MM.1S (cell line): ENCODE results near the gene ZFP36L1.

Experiments used
- DNase-seq: peaks from one replicate; pipeline ENCODE4 v3.0.0-alpha.2; 2015
- H2AFZ ChIP-seq: fragments of 300-600 bp; sonication (generic); 2 replicates; pipeline ENCODE4 v1.6.0; 2016; ENCODE audit warnings: antibody characterized with exemption, low read length
- H3F3A ChIP-seq: fragments of 300-600 bp; sonication (generic); 2 replicates; pipeline ENCODE4 v1.6.1; 2016; ENCODE audit warnings: mild to moderate bottlenecking, antibody characterized with exemption, low read length, moderate library complexity, mixed read lengths; ENCODE audit not compliant: insufficient read depth
- H3K27ac ChIP-seq: fragments of 300-600 bp; sonication (generic); 2 replicates; pipeline ENCODE4 v1.5.1; 2016; ENCODE audit warnings: mild to moderate bottlenecking, low read length
- H3K27me3 ChIP-seq: fragments of 300-600 bp; sonication (generic); replicated peaks from 2 replicates; pipeline ENCODE4 v1.6.0; 2016; ENCODE audit warnings: low read length; ENCODE audit not compliant: insufficient read depth
- H3K36me3 ChIP-seq: fragments of 300-600 bp; sonication (generic); replicated peaks from 2 replicates; pipeline ENCODE4 v1.6.1; 2016; ENCODE audit warnings: mild to moderate bottlenecking, low read length, mixed read lengths; ENCODE audit not compliant: insufficient read depth
- H3K4me1 ChIP-seq: fragments of 300-600 bp; sonication (generic); 2 replicates; pipeline ENCODE4 v1.6.1; 2016; ENCODE audit warnings: low read length, mixed read lengths
- H3K4me2 ChIP-seq: fragments of 300-600 bp; sonication (generic); 2 replicates; pipeline ENCODE4 v1.6.0; 2016; ENCODE audit warnings: low read depth, low read length
- H3K4me3 ChIP-seq: fragments of 300-600 bp; sonication (generic); 2 replicates; pipeline ENCODE4 v1.5.1; 2016; ENCODE audit warnings: low read length, mixed read lengths
- H3K79me2 ChIP-seq: fragments of 300-600 bp; sonication (generic); 2 replicates; pipeline ENCODE4 v1.6.1; 2016; ENCODE audit warnings: mixed run types, low read length, mixed read lengths
- H3K9ac ChIP-seq: fragments of 300-600 bp; sonication (generic); 2 replicates; pipeline ENCODE4 v1.6.1; 2016; ENCODE audit warnings: low read length, mixed read lengths
- H3K9me2 ChIP-seq: fragments of 300-600 bp; sonication (generic); replicated peaks from 2 replicates; pipeline ENCODE4 v1.6.1; 2016; ENCODE audit warnings: mild to moderate bottlenecking, low read length, mixed read lengths; ENCODE audit not compliant: insufficient read depth
- H3K9me3 ChIP-seq: fragments of 300-600 bp; sonication (generic); replicated peaks from 2 replicates; pipeline ENCODE4 v1.6.1; 2016; ENCODE audit warnings: mild to moderate bottlenecking, low read length, mixed read lengths; ENCODE audit not compliant: insufficient read depth
- H4K20me1 ChIP-seq: fragments of 300-600 bp; sonication (generic); 2 replicates; pipeline ENCODE4 v1.6.1; 2016; ENCODE audit warnings: mild to moderate bottlenecking, low read length, moderate library complexity, mixed read lengths; ENCODE audit not compliant: insufficient read depth
- EZH2 ChIP-seq: fragments of 300-600 bp; sonication (generic); optimal IDR thresholded peaks from 2 replicates; pipeline ENCODE3; 2017; ENCODE audit warnings: low read depth, mild to moderate bottlenecking, antibody characterized with exemption, low read length, mixed read lengths
- EZH2phosphoT487 ChIP-seq: fragments of 300-600 bp; sonication (generic); IDR thresholded peaks from 2 replicates; pipeline ENCODE4 v1.6.1; 2018; ENCODE audit warnings: antibody characterized with exemption, low read length
- TF ChIP-seq, protein P1 (sequence below): fragments of 300-600 bp; sonication (generic); IDR thresholded peaks from 2 replicates; pipeline ENCODE4 v1.5.1; 2016; ENCODE audit warnings: antibody characterized with exemption, low read length, mixed read lengths

The ZFP36L1 gene

DNA sequence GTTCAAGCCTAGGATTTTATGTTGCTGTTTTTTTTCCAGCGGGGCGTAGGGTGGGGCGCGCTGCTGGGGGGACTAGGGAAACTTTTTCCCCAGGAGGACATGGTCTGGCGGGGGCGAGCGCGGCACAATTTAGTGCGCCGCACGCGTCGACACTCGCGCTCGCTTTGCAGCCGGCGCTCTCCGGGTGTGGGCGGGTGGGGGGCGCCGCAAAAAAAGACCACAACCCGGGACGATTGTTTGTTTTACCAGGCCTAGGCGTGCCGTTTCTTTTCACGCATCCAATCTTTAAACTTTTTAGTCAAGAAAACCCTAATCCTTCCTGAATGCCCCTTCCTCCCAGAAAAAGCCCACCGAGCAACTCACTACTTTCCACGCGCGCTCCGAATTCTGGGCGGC, 865 bp upstream of the ZFP36L1 start:
- Histone ChIP-seq H3K27ac (peak overlapping the region; percentile 100), H3K4me1 (peaks cover 7% of the 10 kb centered on the region; the same call in 1 of the 2 replicates), H3K9ac (peak overlapping the region; percentile 99), H2AFZ (no peak overlapping the region), H3K36me3 (no peaks in the 10 kb centered on the region), H3K4me3 (peak overlapping the region; percentile 88), H3F3A (peaks cover 21% of the 10 kb centered on the region), H3K27me3 (no peaks in the 10 kb centered on the region), H3K79me2 (peaks cover 30% of the 10 kb centered on the region), H4K20me1 (no peaks in the 10 kb centered on the region), H3K9me2 (no peaks in the 10 kb centered on the region), H3K9me3 (no peaks in the 10 kb centered on the region), H3K4me2 (peak overlapping the region; percentile 76)
- DNase-seq, result peak; percentile 10
- TF ChIP-seq, protein P1, sequence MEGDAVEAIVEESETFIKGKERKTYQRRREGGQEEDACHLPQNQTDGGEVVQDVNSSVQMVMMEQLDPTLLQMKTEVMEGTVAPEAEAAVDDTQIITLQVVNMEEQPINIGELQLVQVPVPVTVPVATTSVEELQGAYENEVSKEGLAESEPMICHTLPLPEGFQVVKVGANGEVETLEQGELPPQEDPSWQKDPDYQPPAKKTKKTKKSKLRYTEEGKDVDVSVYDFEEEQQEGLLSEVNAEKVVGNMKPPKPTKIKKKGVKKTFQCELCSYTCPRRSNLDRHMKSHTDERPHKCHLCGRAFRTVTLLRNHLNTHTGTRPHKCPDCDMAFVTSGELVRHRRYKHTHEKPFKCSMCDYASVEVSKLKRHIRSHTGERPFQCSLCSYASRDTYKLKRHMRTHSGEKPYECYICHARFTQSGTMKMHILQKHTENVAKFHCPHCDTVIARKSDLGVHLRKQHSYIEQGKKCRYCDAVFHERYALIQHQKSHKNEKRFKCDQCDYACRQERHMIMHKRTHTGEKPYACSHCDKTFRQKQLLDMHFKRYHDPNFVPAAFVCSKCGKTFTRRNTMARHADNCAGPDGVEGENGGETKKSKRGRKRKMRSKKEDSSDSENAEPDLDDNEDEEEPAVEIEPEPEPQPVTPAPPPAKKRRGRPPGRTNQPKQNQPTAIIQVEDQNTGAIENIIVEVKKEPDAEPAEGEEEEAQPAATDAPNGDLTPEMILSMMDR, result no peak
- no peak for TF ChIP-seq EZH2
- TF ChIP-seq EZH2phosphoT487, result no peak

DNA sequence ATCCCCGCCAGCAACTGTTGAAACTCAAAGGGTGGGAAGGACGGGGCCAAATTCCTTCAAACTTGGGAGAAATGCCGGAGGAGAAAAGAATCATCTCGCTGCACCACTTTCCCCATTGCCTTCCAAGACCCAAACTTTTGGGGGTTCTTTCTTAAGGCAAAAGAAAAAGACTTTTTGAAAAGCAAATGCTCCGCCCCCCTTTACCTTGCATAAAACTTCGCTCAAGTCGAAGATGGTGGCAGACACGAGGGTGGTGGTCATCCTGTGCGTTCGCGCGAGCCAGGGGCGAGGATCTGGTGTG, 239 bp downstream of the ZFP36L1 start:
- H4K20me1 ChIP-seq, result no peaks in the 10 kb centered on the region
- H3K27me3 ChIP-seq, result no peaks in the 10 kb centered on the region
- H3K4me3 ChIP-seq, result peak overlapping the region; percentile 88
- no peaks in the 10 kb centered on the region for H3K9me2 ChIP-seq
- H3K9me3 ChIP-seq, result no peaks in the 10 kb centered on the region
- TF ChIP-seq EZH2 (no peak), EZH2phosphoT487 (no peak)
- TF ChIP-seq, protein P1, result no peak
- H3K4me2 ChIP-seq, result peak overlapping the region; percentile 27; the same call in 1 of the 2 replicates
- H3K79me2 ChIP-seq, result peaks cover 30% of the 10 kb centered on the region
- peaks cover 21% of the 10 kb centered on the region for H3F3A ChIP-seq
- peak overlapping the region; percentile 99 for H3K9ac ChIP-seq
- H2AFZ ChIP-seq, result no peak overlapping the region
- peak overlapping the region; percentile 100; the same call in 1 of the 2 replicates for H3K27ac ChIP-seq
- no peak for DNase-seq
- peaks cover 7% of the 10 kb centered on the region; the same call in 1 of the 2 replicates for H3K4me1 ChIP-seq
- H3K36me3 ChIP-seq, result no peaks in the 10 kb centered on the region; the same call in 1 of the 2 replicates

DNA sequence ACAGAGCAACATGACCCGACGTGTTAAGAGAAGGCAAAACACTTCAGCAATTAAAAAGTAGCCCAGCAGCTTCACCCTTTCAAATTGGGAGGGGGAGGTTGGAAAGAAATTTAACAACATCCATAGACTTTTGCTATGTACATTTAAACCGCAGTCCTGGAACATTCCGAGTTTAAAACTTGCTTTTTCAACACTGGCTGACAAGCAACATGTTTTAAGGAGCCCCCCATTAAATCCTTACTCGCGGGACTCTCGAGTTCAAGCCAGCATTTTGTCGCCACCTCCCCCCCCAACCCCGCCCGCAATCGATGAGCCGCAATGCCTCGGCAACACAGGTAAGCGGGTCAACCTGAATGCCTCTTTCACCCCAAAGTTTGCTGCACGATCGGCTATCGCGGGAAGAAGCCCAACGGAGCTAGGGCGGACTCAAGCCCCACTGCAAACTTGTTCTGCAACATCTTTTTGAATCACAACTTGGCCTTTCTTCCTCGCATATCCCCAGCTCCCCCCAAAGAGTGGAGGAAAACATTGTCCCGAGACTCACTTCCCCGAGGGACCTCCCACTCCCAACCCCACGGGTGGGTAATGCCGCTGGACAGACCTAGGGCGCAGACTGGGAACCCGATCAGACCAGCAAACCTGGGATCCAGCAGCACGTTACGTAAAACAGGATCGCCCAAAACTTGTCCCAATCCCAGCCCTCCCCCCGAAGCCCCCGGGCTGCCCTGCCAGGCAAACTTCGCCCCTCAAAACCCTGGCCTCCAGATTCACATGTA, 777 bp downstream of the ZFP36L1 start:
- Histone ChIP-seq H4K20me1 (no peaks in the 10 kb centered on the region), H3K4me2 (peak overlapping the region; percentile 81; the same call in 1 of the 2 replicates), H3K9me3 (no peaks in the 10 kb centered on the region), H2AFZ (no peak overlapping the region), H3K4me3 (peak overlapping the region; percentile 88), H3K9ac (peak overlapping the region; percentile 99), H3K27me3 (no peaks in the 10 kb centered on the region), H3K9me2 (no peaks in the 10 kb centered on the region), H3K27ac (peak overlapping the region; percentile 100; the same call in 1 of the 2 replicates), H3K4me1 (peaks cover 7% of the 10 kb centered on the region; the same call in 1 of the 2 replicates), H3K79me2 (peaks cover 30% of the 10 kb centered on the region), H3F3A (peaks cover 21% of the 10 kb centered on the region), H3K36me3 (no peaks in the 10 kb centered on the region; the same call in 1 of the 2 replicates)
- DNase-seq, result peak; percentile 36
- TF ChIP-seq EZH2phosphoT487 (no peak), EZH2 (no peak)
- TF ChIP-seq, protein P1, result no peak
